Measurements from ENCODE around the gene GRID1.

The GRID1 gene

GRCh38 chr10:86251426-86251825 is 115.2 kb downstream of the GRID1 start:
- no peak for TF ChIP-seq CTCF (conservative IDR thresholded peaks at IDR 0.05; ENCODE audit: control insufficient read depth, insufficient read depth, low read depth, low read length)
- no peak overlapping the region for H3K4me3 ChIP-seq (ENCODE audit: control insufficient read depth, low read depth, low read length)
- no peak for DNase-seq (ENCODE audit: low read depth)

DNA sequence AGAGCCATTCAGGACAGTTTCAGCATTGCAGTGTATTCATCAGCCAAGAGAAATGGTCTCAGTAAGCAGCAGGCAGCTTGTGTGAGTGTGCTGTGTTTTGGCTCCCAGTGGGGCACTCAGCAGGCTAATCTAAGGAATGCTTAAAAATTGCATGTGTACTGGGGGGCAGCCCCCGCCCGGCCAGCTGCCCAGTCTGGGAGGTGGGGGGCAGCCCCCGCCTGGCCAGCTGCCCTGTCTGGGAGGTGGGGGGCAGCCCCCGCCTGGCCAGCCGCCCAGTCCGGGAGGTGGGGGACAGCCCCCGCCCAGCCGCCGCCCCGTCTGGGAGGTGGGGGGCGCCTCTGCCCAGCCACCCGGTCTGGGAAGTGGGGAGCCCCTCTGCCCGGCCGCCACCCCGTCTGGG is 116.2 kb downstream of the GRID1 start:
- TF ChIP-seq CTCF (conservative IDR thresholded peaks at IDR 0.05; ENCODE audit: control insufficient read depth, insufficient read depth, low read depth, low read length): no peak
- no peak for DNase-seq (ENCODE audit: low read depth)
- no peak overlapping the region for H3K4me3 ChIP-seq (ENCODE audit: control insufficient read depth, low read depth, low read length)

DNA sequence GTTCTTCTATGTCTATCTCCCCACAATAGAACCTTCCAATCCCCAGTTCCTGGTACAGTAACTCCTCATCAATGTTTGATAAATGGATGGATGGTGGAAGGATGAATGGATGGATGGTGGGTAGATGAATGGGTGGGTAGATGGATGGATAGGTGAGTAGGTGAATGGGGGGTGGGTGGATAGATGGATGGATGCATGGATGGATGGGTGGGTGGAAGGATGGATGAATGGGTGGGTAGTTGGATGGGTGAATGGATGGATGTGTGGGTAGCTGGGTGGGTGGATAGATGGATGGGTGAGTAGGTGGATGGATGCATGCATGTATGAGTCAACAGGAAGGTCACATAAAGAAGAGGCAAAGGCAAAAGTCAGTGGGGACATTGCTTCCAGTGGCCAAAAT is 116.8 kb downstream of the GRID1 start:
- DNase-seq (ENCODE audit: low read depth): no peak
- TF ChIP-seq CTCF (conservative IDR thresholded peaks at IDR 0.05; ENCODE audit: control insufficient read depth, insufficient read depth, low read depth, low read length): no peak
- H3K4me3 ChIP-seq (ENCODE audit: control insufficient read depth, low read depth, low read length): no peak overlapping the region

GRCh38 chr10:86248062-86248461 is 118.5 kb downstream of the GRID1 start:
- no peak for DNase-seq (ENCODE audit: low read depth)
- no peak for TF ChIP-seq CTCF (conservative IDR thresholded peaks at IDR 0.05; ENCODE audit: control insufficient read depth, insufficient read depth, low read depth, low read length)
- H3K4me3 ChIP-seq (ENCODE audit: control insufficient read depth, low read depth, low read length): no peak overlapping the region

- no peak for TF ChIP-seq CTCF (conservative IDR thresholded peaks at IDR 0.05; ENCODE audit: control insufficient read depth, insufficient read depth, low read depth, low read length)
- no peak overlapping the region for H3K4me3 ChIP-seq (ENCODE audit: control insufficient read depth, low read depth, low read length)
- DNase-seq (ENCODE audit: low read depth): no peak
Observed at GRCh38 chr10:86247588-86247987, 119.0 kb downstream of the GRID1 start.

DNA sequence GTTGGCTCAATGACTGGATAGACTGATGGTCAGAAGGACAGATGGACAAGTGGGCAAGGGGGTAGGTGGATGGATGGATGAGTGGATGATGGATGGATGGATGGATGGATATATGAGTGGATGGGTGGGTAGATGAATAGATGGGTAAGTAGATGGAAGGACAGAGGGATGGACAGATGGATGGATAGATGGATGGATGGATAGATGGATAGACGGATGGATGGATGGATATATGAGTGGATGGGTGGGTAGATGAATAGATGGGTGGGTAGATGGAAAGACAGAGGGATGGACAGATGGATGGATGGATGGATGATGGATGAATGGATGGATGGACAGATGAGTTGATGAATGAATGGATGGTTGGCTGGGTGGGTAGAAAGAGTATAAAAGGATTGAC is 119.5 kb downstream of the GRID1 start:
- no peak for TF ChIP-seq CTCF (conservative IDR thresholded peaks at IDR 0.05; ENCODE audit: control insufficient read depth, insufficient read depth, low read depth, low read length)
- DNase-seq (ENCODE audit: low read depth): no peak

GRCh38 chr10:86246279-86246940 is 120.2 kb downstream of the GRID1 start:
- no peak for TF ChIP-seq CTCF (conservative IDR thresholded peaks at IDR 0.05; ENCODE audit: control insufficient read depth, insufficient read depth, low read depth, low read length)

More for the DNA sequence above, 119.5 kb downstream of the GRID1 start:
- H3K4me3 ChIP-seq (ENCODE audit: control insufficient read depth, low read depth, low read length): no peak overlapping the region

More at GRCh38 chr10:86246279-86246940, 120.2 kb downstream of the GRID1 start:
- no peak overlapping the region for H3K4me3 ChIP-seq (ENCODE audit: control insufficient read depth, low read depth, low read length)
- DNase-seq (ENCODE audit: low read depth): no peak

Data from fibroblast of mammary gland (primary cell).